Esophagus squamous epithelium (tissue), 5 donors: ENCODE data around the gene CMTM8. TPM values are rescaled to one million over a fixed set of nuclear protein-coding genes. Genes with fewer than 3 reads are reported as not detected.

ENCODE experiments used
- DNase-seq: peaks from one replicate; lab custom pipeline; 2025; lab: John Stamatoyannopoulos, UW
- H3K27ac ChIP-seq, 4 donors: fragments of 200-600 bp; sonication (generic); one replicate each; pipeline ENCODE4 v1.5.1; 2016 to 2019; ENCODE audit warnings: mild to moderate bottlenecking in 1 of 4
- H3K27me3 ChIP-seq, 4 donors: fragments of 200-600 bp; sonication (generic); 1 replicate in 3 of 4; 2 replicates in 1 of 4; pipeline versions ENCODE4 v1.5.1 to v1.6.0; 2017 to 2021; ENCODE audit warnings: antibody characterized with exemption in 1 of 4
- H3K36me3 ChIP-seq, 3 donors: fragments of 200-600 bp; sonication (generic); one replicate each; pipeline ENCODE4 v1.5.1; 2016 to 2019
- H3K4me1 ChIP-seq, 3 donors: fragments of 200-600 bp; sonication (generic); one replicate each; pipeline ENCODE4 v1.5.1; 2017 to 2019
- H3K4me3 ChIP-seq, 4 donors: fragments of 200-600 bp; sonication (generic); 1 replicate in 3 of 4; 2 replicates in 1 of 4; pipeline ENCODE4 v1.5.1; 2016 to 2019; ENCODE audit warnings: mild to moderate bottlenecking in 2 of 4, moderate library complexity in 1 of 4
- H3K9me3 ChIP-seq, 3 donors: fragments of 200-600 bp; sonication (generic); one replicate each; pipeline ENCODE4 v1.5.1; 2016 to 2019
- POLR2A ChIP-seq, 4 donors: fragments of 450-650 bp; IDR thresholded peaks; one replicate each; pipeline ENCODE4 v1.6.1; 2017; ENCODE audit warnings: antibody characterized with exemption in 4 of 4, mild to moderate bottlenecking in 4 of 4, moderate library complexity in 3 of 4
- WGBS, 2 donors: methylation state at CpG; one replicate each; pipeline ENCODE4 v1.1.5; 2018; 5-methylcytosine and 5-hydroxymethylcytosine counted together
- intact Hi-C: fragments of 100-400 bp; cut with DNase I; formaldehyde crosslinking; loops from one replicate; pipeline ENCODE4 v1.15.0; 2022
- total RNA-seq, 4 donors: library from RNA; depleted of rRNA; stranded (reverse); fragments of >200 nt; gene quantifications; one replicate each; pipeline ENCODE4 v1.1.0, GENCODE V29; 2016
- TF ChIP-seq, protein P1 (sequence below), 6 experiments: fragments of 450-650 bp in 4 of 6; fragments of 200-600 bp in 2 of 6; sonication (generic) in 2 of 6; IDR thresholded peaks; one replicate each; pipeline ENCODE4 v1.5.1; 2016 to 2019; ENCODE audit warnings: antibody characterized with exemption in 6 of 6, mild to moderate bottlenecking in 4 of 6, moderate library complexity in 4 of 6
- donor health status: DM: yes; HTN: yes; CAD: no.

Gene CMTM8
- total RNA-seq, 4 donors from 2014 or later: 3.8 to 7.4 (median 4.3) TPM

DNA sequence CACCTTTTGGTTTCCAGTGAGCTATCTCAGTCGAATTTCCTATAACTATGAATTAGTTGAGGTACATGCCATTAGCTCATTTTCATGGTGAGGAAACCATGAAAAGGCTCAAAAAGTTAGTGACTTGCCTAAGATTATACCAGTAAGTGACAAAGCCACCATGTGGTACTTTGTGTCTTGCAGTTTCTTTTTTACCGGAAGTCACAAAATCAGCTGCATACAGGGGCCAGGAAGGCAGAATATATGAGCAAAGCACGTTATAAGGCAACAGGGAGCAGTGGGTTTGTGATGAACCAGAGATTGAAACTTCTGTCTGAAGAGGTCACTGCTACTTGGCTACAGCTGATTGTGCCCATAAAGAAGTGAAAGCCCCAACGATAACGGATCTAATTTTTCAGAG, 50.3 kb downstream of the CMTM8 start:
- Histone ChIP-seq H3K27ac (no peak overlapping the region), H3K27me3 (no peaks in the 10 kb centered on the region), H3K4me1 (peaks cover 0 to 33% (median 0%) of the 10 kb centered on the region in 3 donors), H3K9me3 (no peaks in the 10 kb centered on the region), H3K36me3 (no peaks in the 10 kb centered on the region), H3K4me3 (no peak overlapping the region)
- no peak for TF ChIP-seq POLR2A (IDR thresholded peaks at IDR 0.05)
- TF ChIP-seq, protein P1, sequence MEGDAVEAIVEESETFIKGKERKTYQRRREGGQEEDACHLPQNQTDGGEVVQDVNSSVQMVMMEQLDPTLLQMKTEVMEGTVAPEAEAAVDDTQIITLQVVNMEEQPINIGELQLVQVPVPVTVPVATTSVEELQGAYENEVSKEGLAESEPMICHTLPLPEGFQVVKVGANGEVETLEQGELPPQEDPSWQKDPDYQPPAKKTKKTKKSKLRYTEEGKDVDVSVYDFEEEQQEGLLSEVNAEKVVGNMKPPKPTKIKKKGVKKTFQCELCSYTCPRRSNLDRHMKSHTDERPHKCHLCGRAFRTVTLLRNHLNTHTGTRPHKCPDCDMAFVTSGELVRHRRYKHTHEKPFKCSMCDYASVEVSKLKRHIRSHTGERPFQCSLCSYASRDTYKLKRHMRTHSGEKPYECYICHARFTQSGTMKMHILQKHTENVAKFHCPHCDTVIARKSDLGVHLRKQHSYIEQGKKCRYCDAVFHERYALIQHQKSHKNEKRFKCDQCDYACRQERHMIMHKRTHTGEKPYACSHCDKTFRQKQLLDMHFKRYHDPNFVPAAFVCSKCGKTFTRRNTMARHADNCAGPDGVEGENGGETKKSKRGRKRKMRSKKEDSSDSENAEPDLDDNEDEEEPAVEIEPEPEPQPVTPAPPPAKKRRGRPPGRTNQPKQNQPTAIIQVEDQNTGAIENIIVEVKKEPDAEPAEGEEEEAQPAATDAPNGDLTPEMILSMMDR (IDR thresholded peaks at IDR 0.05): no peak
- no peak for DNase-seq
- WGBS, 2 donors: 63 to 76% methylated on average over 5 of the region's 5 CpGs
- intact Hi-C loops: no loop called here

DNA sequence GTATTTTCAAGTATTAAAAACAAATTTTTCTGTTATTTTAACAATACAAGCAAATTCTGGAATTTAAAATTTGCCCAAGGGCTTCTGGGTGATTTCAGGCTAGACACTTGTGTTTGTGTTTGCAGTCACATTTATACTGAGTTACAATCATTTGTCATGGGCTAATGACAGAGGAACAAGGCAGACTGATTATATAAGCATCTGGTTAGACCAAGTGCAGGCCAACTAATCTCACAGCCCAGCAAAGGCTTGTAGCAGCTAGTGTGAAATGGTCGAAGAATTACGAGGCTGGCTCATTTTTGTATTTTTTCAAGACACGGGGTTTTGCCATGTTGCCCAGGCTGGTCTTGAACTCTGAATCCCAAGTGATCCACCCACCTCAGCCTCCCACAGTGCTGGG, 52.1 kb downstream of the CMTM8 start:
- Histone ChIP-seq H3K4me3 (no peak overlapping the region), H3K36me3 (no peaks in the 10 kb centered on the region), H3K27me3 (no peaks in the 10 kb centered on the region), H3K4me1 (peaks cover 0 to 38% (median 0%) of the 10 kb centered on the region in 3 donors), H3K9me3 (no peaks in the 10 kb centered on the region), H3K27ac (no peak overlapping the region)
- TF ChIP-seq, protein P1 (IDR thresholded peaks at IDR 0.05): no peak
- TF ChIP-seq POLR2A (IDR thresholded peaks at IDR 0.05): no peak
- intact Hi-C loops: loop anchor here (10.0 kb wide), 2 partner anchors 106 to 174 kb away; no protein-coding TSS in a partner anchor
- DNase-seq: no peak
- WGBS, 2 donors: 31 to 34% methylated on average over 3 of the region's 3 CpGs

DNA sequence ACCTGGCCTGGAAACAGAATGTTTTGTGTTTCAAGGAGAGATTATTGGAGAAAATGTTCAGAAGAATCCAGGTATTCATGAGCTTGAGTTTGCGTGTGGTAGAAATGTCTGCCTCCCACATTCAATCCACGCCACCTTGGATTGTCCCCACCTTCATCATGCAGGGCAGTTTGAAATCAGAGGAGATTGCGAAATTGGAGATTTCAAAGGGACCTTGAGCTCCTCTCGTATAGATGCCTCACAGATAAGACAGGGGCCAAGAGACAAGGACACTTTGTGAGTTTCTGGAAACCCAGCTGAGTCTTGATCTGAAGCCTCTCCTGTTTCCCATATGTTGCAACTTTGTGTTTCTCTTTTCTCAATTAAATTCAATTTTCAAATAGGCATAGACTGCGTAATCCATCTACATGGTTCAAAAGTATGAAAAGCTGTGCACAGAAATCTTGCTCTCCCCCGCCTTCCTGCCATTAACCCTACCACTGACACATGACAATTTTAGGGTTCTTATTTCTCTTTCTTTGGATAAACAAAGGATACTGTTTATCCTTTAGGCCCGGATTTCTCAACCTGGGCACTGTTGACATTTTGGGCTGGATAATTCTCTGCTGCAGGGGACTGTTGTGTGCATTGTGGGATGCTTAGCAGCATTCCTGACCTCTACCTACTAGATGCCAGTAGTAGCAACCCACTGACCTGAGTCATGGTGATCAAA, 53.8 kb downstream of the CMTM8 start:
- Histone ChIP-seq H3K4me3 (no peak overlapping the region), H3K27ac (no peak overlapping the region), H3K9me3 (no peaks in the 10 kb centered on the region), H3K36me3 (no peaks in the 10 kb centered on the region), H3K4me1 (peaks cover 0 to 52% (median 9%) of the 10 kb centered on the region in 3 donors), H3K27me3 (no peaks in the 10 kb centered on the region)
- TF ChIP-seq, protein P1 (IDR thresholded peaks at IDR 0.05): no peak
- TF ChIP-seq POLR2A (IDR thresholded peaks at IDR 0.05): no peak
- 68 to 90% methylated on average over 7 of the region's 7 CpGs for WGBS, 2 donors
- DNase-seq: no peak
- intact Hi-C loops: loop anchor here (10.0 kb wide), 2 partner anchors 107 to 173 kb away; no protein-coding TSS in a partner anchor

DNA sequence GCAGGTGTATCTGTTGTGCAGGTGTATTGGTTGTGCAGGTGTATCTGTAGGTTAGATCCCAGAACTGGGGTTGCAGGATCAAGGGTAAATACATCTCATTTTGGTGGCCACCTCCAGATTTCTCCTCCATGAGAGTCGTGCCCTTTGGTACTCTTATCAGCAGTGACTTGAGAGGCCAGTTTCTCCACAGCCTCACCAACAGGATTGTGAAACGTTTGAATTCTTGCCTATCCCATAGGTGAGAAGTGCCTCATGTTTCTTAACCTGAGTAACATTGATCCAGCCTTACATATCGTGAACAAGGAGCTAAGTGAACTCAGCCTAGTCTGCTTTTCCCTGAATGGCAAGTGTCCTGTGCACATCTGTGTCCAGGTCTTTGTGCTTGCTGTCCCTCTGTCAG, 55.4 kb downstream of the CMTM8 start:
- Histone ChIP-seq H3K4me1 (peaks cover 0 to 52% (median 9%) of the 10 kb centered on the region in 3 donors), H3K36me3 (no peaks in the 10 kb centered on the region), H3K9me3 (no peaks in the 10 kb centered on the region), H3K27me3 (no peaks in the 10 kb centered on the region), H3K27ac (no peak overlapping the region), H3K4me3 (no peak overlapping the region)
- TF ChIP-seq POLR2A (IDR thresholded peaks at IDR 0.05): no peak
- TF ChIP-seq, protein P1 (IDR thresholded peaks at IDR 0.05): no peak
- no peak for DNase-seq
- WGBS, 2 donors: 70 to 82% methylated on average over 2 to 3 of the region's 3 CpGs
- intact Hi-C loops: loop anchor here (10.0 kb wide), 2 partner anchors 109 to 171 kb away; no protein-coding TSS in a partner anchor
